Left cardiac atrium (tissue), 4 donors: ENCODE measurements around the gene BICDL2. TPM values are rescaled to one million over a fixed set of nuclear protein-coding genes. Genes with fewer than 3 reads are reported as not detected.

Source experiments
- ATAC-seq, 2 donors: fragments of 200-7000 bp; cut with Tn5 transposase; one replicate each; pipeline ENCODE4 v1.9.1; 2020; ENCODE audit warnings: mild to moderate bottlenecking in 2 of 2, moderate library complexity in 2 of 2
- DNase-seq: peaks from one replicate; pipeline ENCODE4 v3.0.0-alpha.2; 2020
- intact Hi-C, 2 donors: fragments of 100-400 bp; cut with DNase I; formaldehyde crosslinking; loops; one replicate each; pipeline versions ENCODE4 v1.14.1 to v1.15.1; 2022 to 2023
- total RNA-seq, 2 donors: library from RNA; stranded (reverse); fragmentation: NEBNext Ultra II Directional; extraction: Animal tissue kit (Norgen Biotek cat#: 25700); gene quantifications; one replicate each; pipeline ENCODE4 v1.2.1, GENCODE V29; 2021
- donor health status: DM: no; HTN: yes; CAD: no.
- donor health status: DM: no; HTN: yes; CAD: no; lungs with severe emphysema.
- donor health status: DM: yes; HTN: yes; CAD: no.
- donor health status: Dilated cardiomyopathy.

Gene BICDL2
- total RNA-seq, 2 donors from 2014 or later = not detected

GRCh38 chr16:3003582-3004270, 33.0 kb downstream of the BICDL2 start:
- DNase-seq (peak; percentile 97), ATAC-seq (peak; percentile 99)
- intact Hi-C loops = no loop called here

- ATAC-seq (no peak), DNase-seq (no peak)
- intact Hi-C loops = no loop called here
Measured at GRCh38 chr16:3001316-3001715, 35.4 kb downstream of the BICDL2 start.

- intact Hi-C loops = no loop called here
- no peak for ATAC-seq
- no peak for DNase-seq
Measured at GRCh38 chr16:3000540-3000939, 36.2 kb downstream of the BICDL2 start.

- ATAC-seq (no peak), DNase-seq (no peak)
- intact Hi-C loops = no loop called here
Measured at GRCh38 chr16:2999929-3000328, 36.8 kb downstream of the BICDL2 start.

GRCh38 chr16:2996298-2996697, 40.4 kb downstream of the BICDL2 start:
- intact Hi-C loops = no loop called here

GRCh38 chr16:2992383-2993081, 44.2 kb downstream of the BICDL2 start:
- no peak for DNase-seq
- intact Hi-C loops = no loop called here

More at GRCh38 chr16:2996298-2996697, 40.4 kb downstream of the BICDL2 start:
- no peak for DNase-seq
- no peak for ATAC-seq

GRCh38 chr16:2991566-2992261, 45.0 kb downstream of the BICDL2 start:
- ATAC-seq = no peak
- intact Hi-C loops = no loop called here
- no peak for DNase-seq

More at GRCh38 chr16:2992383-2993081, 44.2 kb downstream of the BICDL2 start:
- ATAC-seq = peak in 1 of 2 donors; percentile 56

- DNase-seq = no peak
- no peak for ATAC-seq
Measured at GRCh38 chr16:2990891-2991290, 45.9 kb downstream of the BICDL2 start.

GRCh38 chr16:2988590-2989099, 48.1 kb downstream of the BICDL2 start:
- DNase-seq (no peak), ATAC-seq (no peak)
- intact Hi-C loops = no loop called here

More at GRCh38 chr16:2990891-2991290, 45.9 kb downstream of the BICDL2 start:
- intact Hi-C loops = no loop called here

GRCh38 chr16:2987833-2988232, 48.9 kb downstream of the BICDL2 start:
- no peak for DNase-seq
- intact Hi-C loops = no loop called here
- no peak for ATAC-seq

- intact Hi-C loops = no loop called here
- ATAC-seq (no peak), DNase-seq (no peak)
Measured at GRCh38 chr16:2987286-2987685, 49.5 kb downstream of the BICDL2 start.

- intact Hi-C loops = no loop called here
- DNase-seq (no peak), ATAC-seq (no peak)
Measured at GRCh38 chr16:2986623-2987188, 50.0 kb downstream of the BICDL2 start.

GRCh38 chr16:2985893-2986355, 50.8 kb downstream of the BICDL2 start:
- intact Hi-C loops = no loop called here

GRCh38 chr16:2985462-2985861, 51.3 kb downstream of the BICDL2 start:
- DNase-seq (peak; percentile 47), ATAC-seq (peak; percentile 30 to 63)
- intact Hi-C loops = no loop called here

More at GRCh38 chr16:2985893-2986355, 50.8 kb downstream of the BICDL2 start:
- DNase-seq (peak; percentile 40), ATAC-seq (peak; percentile 64 to 81)

GRCh38 chr16:2983706-2984136, 53.0 kb downstream of the BICDL2 start:
- ATAC-seq (peak; percentile 33 to 48), DNase-seq (peak; percentile 85)
- intact Hi-C loops = no loop called here

GRCh38 chr16:2982402-2982801, 54.3 kb downstream of the BICDL2 start:
- intact Hi-C loops = no loop called here
- DNase-seq (no peak), ATAC-seq (no peak)

- intact Hi-C loops = no loop called here
- DNase-seq (no peak), ATAC-seq (no peak)
Measured at GRCh38 chr16:2981899-2982250, 54.9 kb downstream of the BICDL2 start.

- no peak for ATAC-seq
- intact Hi-C loops = no loop called here
- no peak for DNase-seq
Measured at GRCh38 chr16:2981177-2981898, 55.4 kb downstream of the BICDL2 start.
